Measurements from ENCODE around the gene TBC1D4. TPM values are rescaled to one million over a fixed set of nuclear protein-coding genes. Genes with fewer than 3 reads are reported as not detected.

Gene TBC1D4
- total RNA-seq, 2 donors from 2014 or later: 16.7 to 27.9 TPM

DNA sequence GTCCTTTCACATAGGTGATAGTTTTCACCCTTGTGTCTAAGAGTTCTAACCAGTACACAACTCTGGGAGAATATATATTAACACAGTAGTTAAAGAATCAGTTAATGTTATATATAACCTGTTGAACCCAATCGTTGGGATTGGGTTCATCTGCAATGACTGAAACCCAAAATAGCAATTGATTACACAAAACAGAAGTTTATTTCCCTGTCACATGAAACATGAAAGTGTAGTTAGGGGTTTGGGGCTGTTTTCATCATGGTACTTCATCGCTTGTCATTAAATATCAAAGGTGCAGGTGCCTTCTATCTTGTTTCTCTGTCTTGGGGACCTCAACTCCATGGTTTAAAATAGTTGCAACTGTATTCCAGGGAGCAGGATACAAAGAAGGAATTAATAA, 106.6 kb downstream of the TBC1D4 start:
- no peak for DNase-seq
- Histone ChIP-seq H3K9ac (ENCODE audit: low read depth in 2 of 2, low read length in 2 of 2) (no peak overlapping the region), H3K27me3 (no peaks in the 10 kb centered on the region), H3K36me3 (no peaks in the 10 kb centered on the region), H3K9me3 (no peaks in the 10 kb centered on the region), H3K27ac (no peak overlapping the region), H3K4me3 (no peak overlapping the region), H3K4me1 (no peaks in the 10 kb centered on the region)
- intact Hi-C loops (cut with DNase I): no loop called here
- TF ChIP-seq, protein P1, sequence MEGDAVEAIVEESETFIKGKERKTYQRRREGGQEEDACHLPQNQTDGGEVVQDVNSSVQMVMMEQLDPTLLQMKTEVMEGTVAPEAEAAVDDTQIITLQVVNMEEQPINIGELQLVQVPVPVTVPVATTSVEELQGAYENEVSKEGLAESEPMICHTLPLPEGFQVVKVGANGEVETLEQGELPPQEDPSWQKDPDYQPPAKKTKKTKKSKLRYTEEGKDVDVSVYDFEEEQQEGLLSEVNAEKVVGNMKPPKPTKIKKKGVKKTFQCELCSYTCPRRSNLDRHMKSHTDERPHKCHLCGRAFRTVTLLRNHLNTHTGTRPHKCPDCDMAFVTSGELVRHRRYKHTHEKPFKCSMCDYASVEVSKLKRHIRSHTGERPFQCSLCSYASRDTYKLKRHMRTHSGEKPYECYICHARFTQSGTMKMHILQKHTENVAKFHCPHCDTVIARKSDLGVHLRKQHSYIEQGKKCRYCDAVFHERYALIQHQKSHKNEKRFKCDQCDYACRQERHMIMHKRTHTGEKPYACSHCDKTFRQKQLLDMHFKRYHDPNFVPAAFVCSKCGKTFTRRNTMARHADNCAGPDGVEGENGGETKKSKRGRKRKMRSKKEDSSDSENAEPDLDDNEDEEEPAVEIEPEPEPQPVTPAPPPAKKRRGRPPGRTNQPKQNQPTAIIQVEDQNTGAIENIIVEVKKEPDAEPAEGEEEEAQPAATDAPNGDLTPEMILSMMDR (IDR thresholded peaks at IDR 0.05): no peak

DNA sequence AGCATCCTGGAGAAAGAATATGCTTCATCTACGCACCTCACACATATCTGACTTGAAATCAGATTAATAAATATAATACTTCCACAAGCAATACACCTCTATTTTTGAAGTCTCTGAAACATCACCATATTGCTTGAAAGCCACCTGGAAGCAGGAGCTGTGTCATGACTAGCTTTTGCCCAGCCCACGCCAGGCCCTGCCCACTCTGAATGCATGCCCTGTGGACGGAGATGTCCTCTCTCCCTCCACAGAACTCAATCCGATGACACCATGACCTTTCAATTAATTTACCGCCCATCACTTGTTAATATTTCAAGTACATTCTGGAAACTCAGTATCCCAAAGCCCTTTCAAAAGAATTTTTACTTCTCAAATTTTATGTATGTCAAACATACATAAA, 108.0 kb downstream of the TBC1D4 start:
- TF ChIP-seq, protein P1 (IDR thresholded peaks at IDR 0.05): no peak
- no peaks in the 10 kb centered on the region for H3K4me1 ChIP-seq
- intact Hi-C loops (cut with DNase I): loop anchor here (5.0 kb wide), 2 partner anchors 108 to 163 kb away; partner anchors contain the start of genes COMMD6 and TBC1D4
- H3K4me3 ChIP-seq: no peak overlapping the region
- no peaks in the 10 kb centered on the region for H3K27me3 ChIP-seq
- no peaks in the 10 kb centered on the region for H3K9me3 ChIP-seq
- H3K27ac ChIP-seq: no peak overlapping the region
- no peak for DNase-seq
- H3K9ac ChIP-seq (ENCODE audit: low read depth in 2 of 2, low read length in 2 of 2): no peak overlapping the region
- no peaks in the 10 kb centered on the region for H3K36me3 ChIP-seq

DNA sequence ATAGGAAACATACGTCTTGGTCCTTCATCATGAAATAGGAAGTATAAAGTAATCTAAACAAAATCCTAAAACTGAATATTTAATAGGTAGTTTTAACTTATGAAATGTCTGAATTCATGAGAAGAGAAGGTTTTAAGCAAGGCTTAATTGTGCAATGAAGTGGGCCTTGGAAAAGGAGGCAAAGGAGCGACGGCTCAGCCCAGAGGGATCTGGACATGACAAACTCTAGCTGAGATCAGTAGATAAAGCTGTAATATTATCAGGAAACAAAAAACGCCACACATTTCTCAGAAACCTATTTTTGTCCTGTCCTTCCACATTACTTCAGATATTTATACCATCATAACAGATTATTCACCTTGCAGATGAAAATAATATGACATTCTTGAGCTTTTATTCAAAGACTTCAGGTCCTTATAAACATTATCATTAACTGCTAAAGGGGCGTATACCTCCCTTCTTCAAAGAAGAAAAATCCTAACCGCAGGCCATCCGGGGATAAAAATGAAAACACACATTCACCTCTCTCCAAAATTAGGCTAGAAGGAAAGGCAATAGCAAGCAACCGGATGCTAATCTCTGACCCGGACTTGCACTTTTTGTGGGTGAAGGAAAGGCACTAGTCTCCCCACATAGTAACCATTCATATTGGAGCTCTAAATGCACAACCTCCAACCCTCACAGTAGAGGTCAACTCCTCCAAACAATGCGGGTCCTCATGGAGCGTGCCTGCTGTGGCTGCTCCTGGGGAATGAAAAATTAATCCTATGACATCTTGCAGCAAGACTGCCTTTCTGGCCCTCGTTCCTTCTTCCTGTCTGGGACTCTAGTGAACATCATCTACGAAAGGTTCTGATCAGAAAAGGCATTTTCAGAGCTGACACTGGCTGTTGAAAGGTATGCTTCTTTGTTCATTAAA, 108.8 kb downstream of the TBC1D4 start:
- no peak overlapping the region for H3K4me3 ChIP-seq
- H3K27ac ChIP-seq: no peak overlapping the region
- intact Hi-C loops (cut with DNase I): loop anchor here (5.0 kb wide), 2 partner anchors 109 to 164 kb away; partner anchors contain the start of genes COMMD6 and TBC1D4
- H3K9ac ChIP-seq (ENCODE audit: low read depth in 2 of 2, low read length in 2 of 2): no peak overlapping the region
- H3K4me1 ChIP-seq: no peaks in the 10 kb centered on the region
- H3K27me3 ChIP-seq: no peaks in the 10 kb centered on the region
- TF ChIP-seq, protein P1 (IDR thresholded peaks at IDR 0.05): no peak
- H3K9me3 ChIP-seq: no peaks in the 10 kb centered on the region
- H3K36me3 ChIP-seq: no peaks in the 10 kb centered on the region
- no peak for DNase-seq

- intact Hi-C loops (cut with DNase I): loop anchor here (5.0 kb wide), 2 partner anchors 110 to 165 kb away; partner anchors contain the start of genes COMMD6 and TBC1D4
- Histone ChIP-seq H3K27me3 (no peaks in the 10 kb centered on the region), H3K9ac (ENCODE audit: low read depth in 2 of 2, low read length in 2 of 2) (no peak overlapping the region), H3K27ac (no peak overlapping the region), H3K4me3 (no peak overlapping the region), H3K4me1 (no peaks in the 10 kb centered on the region), H3K36me3 (no peaks in the 10 kb centered on the region), H3K9me3 (no peaks in the 10 kb centered on the region)
- TF ChIP-seq, protein P1 (IDR thresholded peaks at IDR 0.05): peak; percentile 70
- DNase-seq: peak; percentile 32
These were observed 109.5 kb downstream of the TBC1D4 start for GRCh38 chr13:75372517-75372916.

DNA sequence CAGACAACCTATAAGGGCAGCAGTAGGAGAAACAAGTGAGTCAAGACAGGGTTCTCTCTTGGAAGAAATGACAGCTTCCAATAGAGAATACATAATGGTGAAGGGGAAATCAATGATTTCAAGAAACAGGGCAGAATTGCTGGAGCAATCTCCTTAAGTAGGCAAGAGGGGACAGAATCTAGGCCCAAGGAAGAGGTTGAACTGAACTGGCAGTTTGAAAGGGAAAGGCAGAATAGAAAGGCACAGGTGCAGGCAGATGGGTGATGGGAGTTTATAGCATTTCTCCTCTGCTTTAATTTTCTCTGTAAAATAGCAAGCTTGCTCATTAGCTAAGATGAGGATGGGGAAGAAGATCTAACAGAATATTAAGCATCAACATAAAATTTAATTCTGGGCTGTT, 110.8 kb downstream of the TBC1D4 start:
- Histone ChIP-seq H3K27me3 (no peaks in the 10 kb centered on the region), H3K4me1 (no peaks in the 10 kb centered on the region), H3K9me3 (no peaks in the 10 kb centered on the region), H3K4me3 (no peak overlapping the region), H3K27ac (no peak overlapping the region), H3K36me3 (no peaks in the 10 kb centered on the region), H3K9ac (ENCODE audit: low read depth in 2 of 2, low read length in 2 of 2) (no peak overlapping the region)
- TF ChIP-seq, protein P1 (IDR thresholded peaks at IDR 0.05): no peak
- DNase-seq: no peak
- intact Hi-C loops (cut with DNase I): loop anchor here (5.0 kb wide), 2 partner anchors 111 to 166 kb away; partner anchors contain the start of genes COMMD6 and TBC1D4

Measured in colonic mucosa (tissue), 4 donors.